Measurements from ENCODE around the gene CHMP5. TPM values are rescaled to one million over a fixed set of nuclear protein-coding genes. Genes with fewer than 3 reads are reported as not detected.

The CHMP5 gene
- polyA plus RNA-seq, 1 donor (not counting 4 experiments of a cell fraction or from before 2014, with no cell fraction given): 132 TPM

GRCh38 chr9:33309903-33310302 is 45.1 kb downstream of the CHMP5 start:
- Histone ChIP-seq H3K27ac (ENCODE audit: control insufficient read depth, insufficient read depth, low read length) (no peak overlapping the region), H3K36me3 (ENCODE audit: control insufficient read depth in 2 of 2, extremely low read depth in 1 of 2, insufficient read depth in 2 of 2, low read length in 2 of 2) (peaks cover 33 to 43% of the 10 kb centered on the region in 2 experiments)
- dilution Hi-C loops (cut with MboI; ENCODE audit: extremely low pct_ligation_motif_present, low sequenced_read_pairs): no loop called here

GRCh38 chr9:33310748-33311147 is 45.9 kb downstream of the CHMP5 start:
- Histone ChIP-seq H3K4me1 (ENCODE audit: control insufficient read depth, extremely low read depth, insufficient read depth, low read length) (no peaks in the 10 kb centered on the region), H3K9me1 (ENCODE audit: control insufficient read depth, extremely low read depth, insufficient read depth, low read length) (no peaks in the 10 kb centered on the region), H3K9ac (ENCODE audit: control insufficient read depth, extremely low read depth, insufficient read depth, low read length) (no peak overlapping the region), H3K4me2 (ENCODE audit: control insufficient read depth, extremely low read depth, insufficient read depth, low read depth, low read length) (no peak overlapping the region), H3K9me3 (ENCODE audit: control insufficient read depth, low read depth, low read length) (no peaks in the 10 kb centered on the region), H3K36me3 (ENCODE audit: control insufficient read depth in 2 of 2, extremely low read depth in 1 of 2, insufficient read depth in 2 of 2, low read length in 2 of 2) (peaks cover 32 to 40% of the 10 kb centered on the region in 2 experiments), H2AFZ (ENCODE audit: control insufficient read depth, low read length) (no peak overlapping the region), H3K27me3 (ENCODE audit: control insufficient read depth, extremely low read depth, insufficient read depth, low read length) (no peaks in the 10 kb centered on the region), H3K79me2 (ENCODE audit: control insufficient read depth, insufficient read depth, low read length) (no peaks in the 10 kb centered on the region), H4K20me1 (ENCODE audit: control insufficient read depth, extremely low read depth, insufficient read depth, low read length) (peaks cover 8% of the 10 kb centered on the region), H3K4me3 (ENCODE audit: control insufficient read depth in 2 of 3, extremely low read depth in 1 of 3, insufficient read depth in 2 of 3, low read depth in 1 of 3, low read length in 3 of 3) (no peak overlapping the region), H3K27ac (ENCODE audit: control insufficient read depth, insufficient read depth, low read length) (no peak overlapping the region)
- dilution Hi-C loops (cut with MboI; ENCODE audit: extremely low pct_ligation_motif_present, low sequenced_read_pairs): no loop called here
- TF ChIP-seq EZH2 (IDR thresholded peaks at IDR 0.05; ENCODE audit: low read length) (no peak), CTCF (optimal IDR thresholded peaks at IDR 0.05 in 1 of 3, IDR thresholded peaks at IDR 0.05 in 1 of 3, conservative IDR thresholded peaks at IDR 0.05 in 1 of 3; ENCODE audit: extremely low read depth in 1 of 3, insufficient read depth in 2 of 3, low read length in 3 of 3) (no peak)
- FAIRE-seq (no peak), DNase-seq (ENCODE audit: low read depth, low spot score) (no peak)

More at GRCh38 chr9:33309903-33310302, 45.1 kb downstream of the CHMP5 start:
- H3K4me1 ChIP-seq (ENCODE audit: control insufficient read depth, extremely low read depth, insufficient read depth, low read length): no peaks in the 10 kb centered on the region
- no peak overlapping the region for H2AFZ ChIP-seq (ENCODE audit: control insufficient read depth, low read length)
- H3K4me3 ChIP-seq (ENCODE audit: control insufficient read depth in 2 of 3, extremely low read depth in 1 of 3, insufficient read depth in 2 of 3, low read depth in 1 of 3, low read length in 3 of 3): no peak overlapping the region
- no peak overlapping the region for H3K4me2 ChIP-seq (ENCODE audit: control insufficient read depth, extremely low read depth, insufficient read depth, low read depth, low read length)
- no peaks in the 10 kb centered on the region for H3K9me3 ChIP-seq (ENCODE audit: control insufficient read depth, low read depth, low read length)
- H4K20me1 ChIP-seq (ENCODE audit: control insufficient read depth, extremely low read depth, insufficient read depth, low read length): peaks cover 8% of the 10 kb centered on the region
- H3K9me1 ChIP-seq (ENCODE audit: control insufficient read depth, extremely low read depth, insufficient read depth, low read length): no peaks in the 10 kb centered on the region
- no peak overlapping the region for H3K9ac ChIP-seq (ENCODE audit: control insufficient read depth, extremely low read depth, insufficient read depth, low read length)
- no peak for TF ChIP-seq EZH2 (IDR thresholded peaks at IDR 0.05; ENCODE audit: low read length)
- TF ChIP-seq CTCF (optimal IDR thresholded peaks at IDR 0.05 in 1 of 3, IDR thresholded peaks at IDR 0.05 in 1 of 3, conservative IDR thresholded peaks at IDR 0.05 in 1 of 3; ENCODE audit: extremely low read depth in 1 of 3, insufficient read depth in 2 of 3, low read length in 3 of 3): no peak
- H3K79me2 ChIP-seq (ENCODE audit: control insufficient read depth, insufficient read depth, low read length): no peaks in the 10 kb centered on the region
- FAIRE-seq (no peak), DNase-seq (ENCODE audit: low read depth, low spot score) (no peak)
- H3K27me3 ChIP-seq (ENCODE audit: control insufficient read depth, extremely low read depth, insufficient read depth, low read length): no peaks in the 10 kb centered on the region
